ENCODE results near the gene TCEAL8. TPM values are rescaled to one million over a fixed set of nuclear protein-coding genes. Genes with fewer than 3 reads are reported as not detected.
A peak's percentile ranks its signal among the peaks of the same experiment; 100 is the strongest.

TCEAL8 gene, protein sequence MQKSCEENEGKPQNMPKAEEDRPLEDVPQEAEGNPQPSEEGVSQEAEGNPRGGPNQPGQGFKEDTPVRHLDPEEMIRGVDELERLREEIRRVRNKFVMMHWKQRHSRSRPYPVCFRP
- total RNA-seq (2014; rRNA removed; shearing (Covaris generic)) (87.3 and 97.7 TPM in 2 replicates), polyA plus RNA-seq (2016; fragmentation: Nextera tagmentation; extraction: Ambion mirVana) (104 TPM in 2 replicates)

DNA sequence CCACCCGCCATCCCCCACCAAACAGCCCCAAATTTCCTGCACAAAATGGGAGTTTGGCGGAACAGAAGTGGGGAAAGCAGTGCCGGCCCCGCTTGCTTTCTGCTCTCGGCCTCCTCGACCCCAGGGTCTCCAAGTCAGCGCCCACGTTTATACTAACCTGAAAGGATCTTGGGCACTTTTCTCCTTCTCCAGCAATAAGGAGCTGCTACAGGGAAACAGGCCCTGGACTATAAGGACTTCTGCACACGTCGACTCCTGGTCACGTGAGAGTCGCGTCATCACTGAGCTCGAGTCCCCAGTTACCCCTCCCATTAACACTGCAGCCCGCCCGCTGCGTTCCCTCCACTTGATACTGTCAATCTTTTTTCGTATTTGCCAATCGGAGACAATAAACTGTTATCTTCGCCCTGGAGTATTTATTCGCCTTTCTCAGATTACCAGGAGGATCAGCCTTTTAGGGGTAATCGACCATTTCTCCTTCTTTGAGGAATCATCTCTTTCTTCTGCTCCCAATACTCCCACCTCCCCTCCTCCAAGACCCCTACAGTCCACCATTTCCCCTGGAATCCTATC lies at the start of gene TCEAL8:
Gene TCEAL8 (minus strand): TSS at position 235 of the 573 bp plus-strand sequence. CDS start 1,176 bp downstream, outside the sequence.
- in situ Hi-C loops (cut with MboI), result no loop called here
- 0 to 2% methylated on average over 19 to 22 of the region's 22 CpGs for WGBS, 2 experiments (ENCODE audit: low coverage in 1 of 2, low lambda C conversion rate in 2 of 2, missing lambda C conversion rate in 2 of 2)
- H3K27ac ChIP-seq, result peak within 1 kb of the TSS; percentile 89
- H3K9ac ChIP-seq, result peak within 1 kb of the TSS; percentile 96
- H3K4me2 ChIP-seq (ENCODE audit: unreplicated experiment), result peak within 1 kb of the TSS; percentile 96
- H2AFZ ChIP-seq, result peak within 1 kb of the TSS; percentile 99
- H3K9me2 ChIP-seq (ENCODE audit: insufficient read depth), result no peaks in the 10 kb centered on the region
- H3K36me3 ChIP-seq (ENCODE audit: low read depth), result 0 out of 2 replicates have a peak, but pooled peaks cover 3% of the 10 kb centered on the region
- H3K79me2 ChIP-seq (ENCODE audit: insufficient read depth), result peaks cover 18% of the 10 kb centered on the region
- no peaks in the 10 kb centered on the region for H3F3A ChIP-seq (ENCODE audit: insufficient read depth)
- H3K4me3 ChIP-seq, result peak within 1 kb of the TSS; percentile 97
- no peak for TF ChIP-seq EZH2 (IDR thresholded peaks at IDR 0.05; ENCODE audit: insufficient read depth, poor library complexity, severe bottlenecking)
- TF ChIP-seq EZH2phosphoT487 (IDR thresholded peaks at IDR 0.05; ENCODE audit: insufficient read depth, low read depth), result no peak
- peak; percentile 85 for DNase-seq
- H3K27me3 ChIP-seq (replicated peaks; ENCODE audit: insufficient read depth), result no peaks in the 10 kb centered on the region
- H4K20me1 ChIP-seq (ENCODE audit: insufficient read depth), result no peaks in the 10 kb centered on the region
- H3K4me1 ChIP-seq (ENCODE audit: insufficient read depth), result no peaks in the 10 kb centered on the region
- H3K9me3 ChIP-seq (ENCODE audit: low read depth), result no peaks in the 10 kb centered on the region

DNA sequence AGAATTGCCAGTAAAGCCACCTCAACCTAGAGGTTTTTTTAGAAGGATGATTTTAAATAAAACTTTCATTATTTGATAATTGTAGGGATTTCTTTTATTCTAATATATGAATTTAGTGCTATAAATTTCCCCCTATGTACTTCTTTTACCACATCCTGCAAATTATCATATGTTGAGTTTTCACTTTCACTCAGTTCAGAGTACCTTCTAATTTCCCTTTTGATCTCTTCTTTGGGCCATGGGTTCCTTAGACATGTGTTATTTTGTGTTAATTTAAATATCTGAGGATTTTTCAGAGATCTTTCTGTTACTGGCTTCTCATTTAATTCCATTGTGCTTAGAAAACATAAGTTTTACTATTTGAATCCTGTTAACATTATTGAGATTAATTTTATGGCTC lies 49.8 kb upstream of the TCEAL8 start:
- H3K9me3 ChIP-seq (ENCODE audit: low read depth), result no peaks in the 10 kb centered on the region
- in situ Hi-C loops (cut with MboI), result no loop called here
- H3K36me3 ChIP-seq (ENCODE audit: low read depth), result no peaks in the 10 kb centered on the region

DNA sequence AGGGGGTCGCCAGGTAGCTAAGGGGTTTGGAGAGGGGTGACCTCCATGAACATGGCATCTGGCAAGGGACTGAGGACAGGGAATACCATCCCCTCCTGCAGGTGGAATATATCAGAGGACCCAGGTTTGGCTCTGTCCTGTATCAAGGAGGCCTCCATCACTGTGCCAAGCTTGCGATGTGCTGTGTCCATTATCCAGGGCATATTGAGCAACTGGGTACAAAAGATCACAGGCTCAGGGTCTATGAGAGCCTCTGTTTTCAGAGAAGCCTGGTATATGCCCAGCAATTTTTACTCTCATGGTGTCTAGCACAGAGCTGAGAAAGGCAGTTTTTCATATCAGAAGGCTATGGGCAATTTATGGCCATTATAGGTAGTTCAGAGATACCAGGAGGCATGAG lies 38.2 kb upstream of the TCEAL8 start:
- 67 to 71% methylated on average over 2 of the region's 2 CpGs for WGBS, 2 experiments (ENCODE audit: low coverage in 1 of 2, low lambda C conversion rate in 2 of 2, missing lambda C conversion rate in 2 of 2)
- in situ Hi-C loops (cut with MboI), result no loop called here
- no peaks in the 10 kb centered on the region for H4K20me1 ChIP-seq (ENCODE audit: insufficient read depth)

More for the DNA sequence above, 49.8 kb upstream of the TCEAL8 start:
- no peaks in the 10 kb centered on the region for H3K9me2 ChIP-seq (ENCODE audit: insufficient read depth)
- no peak overlapping the region for H3K9ac ChIP-seq
- H2AFZ ChIP-seq, result no peak overlapping the region
- H3F3A ChIP-seq (ENCODE audit: insufficient read depth), result no peaks in the 10 kb centered on the region
- H3K79me2 ChIP-seq (ENCODE audit: insufficient read depth), result no peaks in the 10 kb centered on the region
- H3K4me1 ChIP-seq (ENCODE audit: insufficient read depth), result no peaks in the 10 kb centered on the region
- no peaks in the 10 kb centered on the region for H4K20me1 ChIP-seq (ENCODE audit: insufficient read depth)
- no peak overlapping the region for H3K4me2 ChIP-seq (ENCODE audit: unreplicated experiment)
- no peak overlapping the region for H3K27ac ChIP-seq
- H3K27me3 ChIP-seq (replicated peaks; ENCODE audit: insufficient read depth), result no peaks in the 10 kb centered on the region
- TF ChIP-seq EZH2 (IDR thresholded peaks at IDR 0.05; ENCODE audit: insufficient read depth, poor library complexity, severe bottlenecking), result no peak
- H3K4me3 ChIP-seq, result no peak overlapping the region
- no peak for DNase-seq

DNA sequence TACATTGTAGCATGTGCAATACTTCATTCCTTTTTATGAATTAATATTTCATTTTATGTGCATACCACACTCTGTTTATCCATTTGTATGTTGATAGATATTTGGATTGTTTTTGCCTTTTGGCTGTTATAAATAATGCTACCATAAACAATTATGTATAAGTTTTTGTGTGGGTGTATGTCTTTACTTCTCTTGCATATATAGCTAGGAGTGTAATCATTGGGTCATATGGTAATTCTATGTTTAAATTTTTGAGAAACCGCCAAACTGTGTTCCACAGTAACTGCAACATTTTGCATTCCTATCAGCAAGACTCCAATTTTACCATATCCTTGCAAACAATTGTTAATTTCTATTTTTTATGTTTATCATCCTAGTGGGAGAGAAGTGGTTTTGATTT lies 24.7 kb upstream of the TCEAL8 start:
- TF ChIP-seq EZH2 (IDR thresholded peaks at IDR 0.05; ENCODE audit: insufficient read depth, poor library complexity, severe bottlenecking), result no peak
- no peak for TF ChIP-seq EZH2phosphoT487 (IDR thresholded peaks at IDR 0.05; ENCODE audit: insufficient read depth, low read depth)
- H3K36me3 ChIP-seq (ENCODE audit: low read depth), result no peaks in the 10 kb centered on the region
- no peak overlapping the region for H3K4me3 ChIP-seq
- H3K9me3 ChIP-seq (ENCODE audit: low read depth), result no peaks in the 10 kb centered on the region
- no peaks in the 10 kb centered on the region for H3K4me1 ChIP-seq (ENCODE audit: insufficient read depth)
- no peak overlapping the region for H3K4me2 ChIP-seq (ENCODE audit: unreplicated experiment)
- no peaks in the 10 kb centered on the region for H4K20me1 ChIP-seq (ENCODE audit: insufficient read depth)
- H3K27ac ChIP-seq, result no peak overlapping the region
- no peak overlapping the region for H2AFZ ChIP-seq
- H3K27me3 ChIP-seq (replicated peaks; ENCODE audit: insufficient read depth), result no peaks in the 10 kb centered on the region; the same call in 1 of the 2 replicates
- in situ Hi-C loops (cut with MboI), result no loop called here
- no peaks in the 10 kb centered on the region for H3K79me2 ChIP-seq (ENCODE audit: insufficient read depth)
- no peak for DNase-seq
- WGBS, 2 experiments (ENCODE audit: low coverage in 1 of 2, low lambda C conversion rate in 2 of 2, missing lambda C conversion rate in 2 of 2), result 60 to 63% methylated on average over 1 of the region's 1 CpG
- H3F3A ChIP-seq (ENCODE audit: insufficient read depth), result no peaks in the 10 kb centered on the region
- H3K9ac ChIP-seq, result no peak overlapping the region
- no peaks in the 10 kb centered on the region for H3K9me2 ChIP-seq (ENCODE audit: insufficient read depth)

More for the DNA sequence above, 38.2 kb upstream of the TCEAL8 start:
- Histone ChIP-seq H2AFZ (no peak overlapping the region), H3K9me2 (ENCODE audit: insufficient read depth) (no peaks in the 10 kb centered on the region), H3K4me3 (no peak overlapping the region), H3K27me3 (replicated peaks; ENCODE audit: insufficient read depth) (no peaks in the 10 kb centered on the region), H3K27ac (no peak overlapping the region), H3K4me1 (ENCODE audit: insufficient read depth) (no peaks in the 10 kb centered on the region), H3K9ac (no peak overlapping the region), H3F3A (ENCODE audit: insufficient read depth) (no peaks in the 10 kb centered on the region), H3K9me3 (ENCODE audit: low read depth) (no peaks in the 10 kb centered on the region), H3K4me2 (ENCODE audit: unreplicated experiment) (no peak overlapping the region), H3K36me3 (ENCODE audit: low read depth) (no peaks in the 10 kb centered on the region), H3K79me2 (ENCODE audit: insufficient read depth) (no peaks in the 10 kb centered on the region)
- TF ChIP-seq EZH2phosphoT487 (IDR thresholded peaks at IDR 0.05; ENCODE audit: insufficient read depth, low read depth) (no peak), EZH2 (IDR thresholded peaks at IDR 0.05; ENCODE audit: insufficient read depth, poor library complexity, severe bottlenecking) (no peak)
- no peak for DNase-seq
